Upper lobe of left lung (tissue), 6 donors: ENCODE results near the gene TRIM47. TPM values are rescaled to one million over a fixed set of nuclear protein-coding genes. Genes with fewer than 3 reads are reported as not detected.

Experiments
- ATAC-seq, 2 donors: fragments of 200-7000 bp; cut with Tn5 transposase; one replicate each; pipeline ENCODE4 v1.9.1; 2022; ENCODE audit warnings: mild to moderate bottlenecking in 2 of 2, moderate library complexity in 2 of 2; ENCODE audit not compliant: low FRiP score in 2 of 2
- DNase-seq, 2 donors: peaks; one replicate each; pipeline ENCODE4 v3.0.0-alpha.2; 2019 to 2020
- H3K27ac ChIP-seq, 4 donors: fragments of 200-600 bp; sonication (generic); one replicate each; pipeline ENCODE4 v1.5.1; 2016 to 2019
- H3K27me3 ChIP-seq, 4 donors: fragments of 200-600 bp; sonication (generic); one replicate each; pipeline ENCODE4 v1.5.1; 2017 to 2019
- H3K36me3 ChIP-seq, 4 donors: fragments of 200-600 bp; sonication (generic); one replicate each; pipeline ENCODE4 v1.5.1; 2016 to 2019
- H3K4me1 ChIP-seq, 4 donors: fragments of 200-600 bp; sonication (generic); one replicate each; pipeline ENCODE4 v1.5.1; 2018 to 2019
- H3K4me3 ChIP-seq, 4 donors: fragments of 200-600 bp; sonication (generic); one replicate each; pipeline ENCODE4 v1.5.1; 2017 to 2019; ENCODE audit warnings: mild to moderate bottlenecking in 2 of 4, moderate library complexity in 1 of 4
- H3K9me3 ChIP-seq, 4 donors: fragments of 200-600 bp; sonication (generic); one replicate each; pipeline ENCODE4 v1.5.1; 2018 to 2019
- EP300 ChIP-seq, 4 donors: sonication (generic); formaldehyde crosslinking; IDR thresholded peaks; one replicate each; pipeline ENCODE4 v1.5.1; 2017; ENCODE audit warnings: antibody characterized with exemption in 4 of 4, control low read depth in 2 of 4
- POLR2A ChIP-seq, 4 donors: fragments of 450-650 bp; IDR thresholded peaks; one replicate each; pipeline ENCODE4 v1.5.1; 2016 to 2017; ENCODE audit warnings: antibody characterized with exemption in 4 of 4, mild to moderate bottlenecking in 2 of 4
- POLR2AphosphoS5 ChIP-seq, 2 donors: sonication (generic); formaldehyde crosslinking; IDR thresholded peaks; one replicate each; pipeline ENCODE4 v1.5.1; 2017; ENCODE audit warnings: antibody characterized with exemption in 2 of 2
- WGBS, 2 donors: methylation state at CpG; one replicate each; pipeline ENCODE4 v1.1.5; 2017 to 2018; 5-methylcytosine and 5-hydroxymethylcytosine counted together
- total RNA-seq, 6 donors: library from RNA; depleted of rRNA in 4 of 6; stranded (reverse); fragments of >200 nt in 4 of 6; gene quantifications; one replicate each; pipeline versions ENCODE4 v1.1.0 to v1.2.1, GENCODE V29; 2016 to 2021
- TF ChIP-seq, protein P1 (sequence below), 6 experiments: fragments of 450-650 bp in 4 of 6; fragments of 200-600 bp in 2 of 6; sonication (generic) in 2 of 6; IDR thresholded peaks; one replicate each; pipeline ENCODE4 v1.5.1; 2016 to 2019; ENCODE audit warnings: antibody characterized with exemption in 6 of 6
- donor health status: DM: no; HTN: no; CAD: no; lungs with moderate emphysema.
- donor health status: DM: no; HTN: yes; CAD: no; lungs with severe emphysema.

TRIM47 gene
- total RNA-seq, 6 donors from 2014 or later: 20.1 to 55.6 (median 33.3) TPM

DNA sequence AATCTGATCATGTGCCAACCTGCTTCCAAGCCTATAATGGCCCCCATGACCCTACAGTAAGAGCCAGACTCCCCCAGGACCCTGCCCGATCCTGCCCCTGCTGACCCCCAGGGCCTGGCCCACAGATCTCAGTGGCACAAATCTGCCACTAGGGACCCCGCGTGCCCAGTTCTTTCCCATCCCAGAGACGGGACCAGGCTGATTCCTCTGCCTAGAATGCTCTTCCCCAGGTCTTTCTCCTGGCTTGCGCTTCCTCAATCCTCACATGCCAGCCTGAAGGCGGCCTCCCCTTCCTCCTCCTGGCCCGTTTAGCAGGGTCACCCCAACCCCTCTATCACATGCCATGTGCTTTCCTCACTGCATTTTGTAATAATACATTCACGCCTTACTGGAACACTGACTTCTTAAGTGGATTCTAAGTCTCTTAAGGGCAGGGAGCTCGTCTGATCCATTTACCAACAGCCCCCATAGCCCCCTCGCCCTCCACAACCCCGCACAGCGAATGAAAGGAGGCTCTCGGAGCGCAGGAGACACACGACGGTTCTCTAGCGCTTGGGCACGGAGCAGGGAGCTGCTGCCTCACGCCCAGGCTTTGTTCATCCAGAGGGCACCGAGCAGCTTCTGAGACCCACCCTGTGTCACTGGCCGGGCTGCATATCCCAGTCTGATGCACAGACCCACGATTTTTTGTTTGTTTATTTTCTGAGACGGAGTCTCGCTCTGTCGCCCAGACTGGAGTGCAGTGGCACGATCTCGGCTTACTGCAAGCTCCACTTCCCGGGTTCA, 17.2 kb upstream of the TRIM47 start:
- TF ChIP-seq POLR2A (IDR thresholded peaks at IDR 0.05) (no peak), EP300 (IDR thresholded peaks at IDR 0.05) (no peak), POLR2AphosphoS5 (IDR thresholded peaks at IDR 0.05) (peak in 1 of 2 donors; percentile 26)
- TF ChIP-seq, protein P1, sequence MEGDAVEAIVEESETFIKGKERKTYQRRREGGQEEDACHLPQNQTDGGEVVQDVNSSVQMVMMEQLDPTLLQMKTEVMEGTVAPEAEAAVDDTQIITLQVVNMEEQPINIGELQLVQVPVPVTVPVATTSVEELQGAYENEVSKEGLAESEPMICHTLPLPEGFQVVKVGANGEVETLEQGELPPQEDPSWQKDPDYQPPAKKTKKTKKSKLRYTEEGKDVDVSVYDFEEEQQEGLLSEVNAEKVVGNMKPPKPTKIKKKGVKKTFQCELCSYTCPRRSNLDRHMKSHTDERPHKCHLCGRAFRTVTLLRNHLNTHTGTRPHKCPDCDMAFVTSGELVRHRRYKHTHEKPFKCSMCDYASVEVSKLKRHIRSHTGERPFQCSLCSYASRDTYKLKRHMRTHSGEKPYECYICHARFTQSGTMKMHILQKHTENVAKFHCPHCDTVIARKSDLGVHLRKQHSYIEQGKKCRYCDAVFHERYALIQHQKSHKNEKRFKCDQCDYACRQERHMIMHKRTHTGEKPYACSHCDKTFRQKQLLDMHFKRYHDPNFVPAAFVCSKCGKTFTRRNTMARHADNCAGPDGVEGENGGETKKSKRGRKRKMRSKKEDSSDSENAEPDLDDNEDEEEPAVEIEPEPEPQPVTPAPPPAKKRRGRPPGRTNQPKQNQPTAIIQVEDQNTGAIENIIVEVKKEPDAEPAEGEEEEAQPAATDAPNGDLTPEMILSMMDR (IDR thresholded peaks at IDR 0.05): peak in 2 of 6 experiments; percentile 41 to 57
- Histone ChIP-seq H3K27ac (peak overlapping the region; percentile 90 to 94 (median 94)), H3K4me1 (peaks cover 21 to 34% (median 24%) of the 10 kb centered on the region in 4 donors), H3K9me3 (no peaks in the 10 kb centered on the region), H3K27me3 (no peaks in the 10 kb centered on the region), H3K36me3 (peaks cover 20 to 52% (median 44%) of the 10 kb centered on the region in 4 donors), H3K4me3 (peak overlapping the region; percentile 26 to 97 (median 76))
- 22 to 44% methylated on average over 17 to 27 of the region's 28 CpGs for WGBS, 2 donors
- ATAC-seq (peak in 1 of 2 donors; percentile 0), DNase-seq (peak in 1 of 2 donors; percentile 20)

DNA sequence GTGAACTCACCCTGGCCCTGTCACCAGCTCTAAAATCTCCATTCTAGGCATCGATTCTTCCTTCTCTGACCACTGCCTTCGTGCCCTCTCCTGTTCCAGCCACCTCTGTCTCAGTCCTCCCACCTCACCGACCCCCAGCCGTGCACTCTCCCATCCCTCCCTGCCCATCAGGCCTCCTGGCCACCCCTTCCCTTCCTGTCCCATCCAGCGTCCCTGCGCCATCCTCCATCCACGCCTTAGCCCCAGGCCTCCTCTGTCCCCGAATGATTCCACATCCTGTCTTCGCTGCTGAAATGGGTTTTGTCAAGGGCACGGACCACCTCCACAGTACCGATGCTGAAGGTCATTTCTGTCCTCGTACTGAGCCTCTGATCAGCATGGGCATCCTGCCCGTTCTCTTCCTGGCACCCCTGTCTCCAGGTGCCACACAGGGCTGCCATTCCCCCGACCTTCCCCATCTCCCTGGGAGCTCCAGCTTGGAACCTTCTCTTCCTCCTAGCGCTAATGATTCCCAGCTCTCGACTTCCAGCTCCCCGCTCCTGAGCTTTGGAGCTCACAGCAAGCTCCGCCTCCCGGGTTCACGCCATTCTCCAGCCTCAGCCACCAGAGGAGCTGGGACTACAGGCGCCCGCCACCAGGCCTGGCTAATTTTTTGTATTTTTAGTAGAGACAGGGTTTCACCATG, 15.8 kb upstream of the TRIM47 start:
- peaks cover 11 to 51% (median 39%) of the 10 kb centered on the region in 4 donors for H3K36me3 ChIP-seq
- H3K9me3 ChIP-seq: no peaks in the 10 kb centered on the region
- WGBS, 2 donors: 88 to 93% methylated on average over 22 of the region's 22 CpGs
- H3K27me3 ChIP-seq: no peaks in the 10 kb centered on the region
- peaks cover 21 to 34% (median 24%) of the 10 kb centered on the region in 4 donors for H3K4me1 ChIP-seq
- ATAC-seq (no peak), DNase-seq (no peak)
- H3K4me3 ChIP-seq: no peak overlapping the region
- TF ChIP-seq EP300 (IDR thresholded peaks at IDR 0.05) (no peak), POLR2A (IDR thresholded peaks at IDR 0.05) (no peak), POLR2AphosphoS5 (IDR thresholded peaks at IDR 0.05) (no peak)
- TF ChIP-seq, protein P1 (IDR thresholded peaks at IDR 0.05): no peak
- H3K27ac ChIP-seq: no peak overlapping the region

GRCh38 chr17:75893305-75894048, 15.1 kb upstream of the TRIM47 start:
- WGBS, 2 donors: 91 to 96% methylated on average over 12 to 18 of the region's 18 CpGs
- ATAC-seq (no peak), DNase-seq (no peak)
- no peak overlapping the region for H3K4me3 ChIP-seq
- H3K4me1 ChIP-seq: peaks cover 21 to 34% (median 24%) of the 10 kb centered on the region in 4 donors
- TF ChIP-seq, protein P1 (IDR thresholded peaks at IDR 0.05): no peak
- TF ChIP-seq POLR2A (IDR thresholded peaks at IDR 0.05): no peak
- TF ChIP-seq EP300 (IDR thresholded peaks at IDR 0.05): no peak
- no peak for TF ChIP-seq POLR2AphosphoS5 (IDR thresholded peaks at IDR 0.05)
- H3K27me3 ChIP-seq: no peaks in the 10 kb centered on the region
- H3K36me3 ChIP-seq: peaks cover 5 to 45% (median 33%) of the 10 kb centered on the region in 4 donors
- no peak overlapping the region for H3K27ac ChIP-seq
- no peaks in the 10 kb centered on the region for H3K9me3 ChIP-seq

DNA sequence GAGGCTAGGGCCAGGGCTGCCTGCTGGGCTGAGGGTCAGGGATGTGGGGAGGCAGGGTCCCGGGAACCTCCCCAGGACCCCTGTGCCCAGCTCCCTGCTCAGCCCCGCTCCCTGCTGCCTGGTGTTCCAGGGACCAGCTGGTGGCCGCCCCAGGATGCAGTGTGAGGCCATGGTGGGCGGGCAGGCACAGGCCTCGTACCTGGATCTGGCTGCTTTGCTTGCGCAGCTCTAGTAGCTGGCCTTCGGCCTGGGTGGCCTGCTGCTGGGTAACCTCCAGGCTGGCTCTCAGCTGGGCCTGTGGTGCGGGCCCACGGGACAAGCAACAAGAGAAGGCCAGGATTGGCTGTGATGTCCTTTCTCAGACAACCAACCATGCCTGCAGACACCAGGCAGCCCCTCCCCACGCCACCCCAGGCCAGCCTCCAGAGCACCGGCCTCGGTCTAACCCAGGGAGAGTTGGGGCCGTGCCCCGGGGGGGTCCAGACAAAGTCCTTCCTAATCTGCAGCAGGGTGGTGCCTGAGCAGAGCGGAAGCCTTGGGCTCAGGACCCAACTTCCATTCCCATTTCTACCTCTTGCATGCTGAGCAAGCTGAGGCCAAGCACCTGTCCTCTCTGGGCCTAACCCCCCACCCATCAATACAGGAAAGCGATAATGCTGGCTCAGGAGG, 14.3 kb upstream of the TRIM47 start:
- ATAC-seq (no peak), DNase-seq (peak in 1 of 2 donors; percentile 75)
- Histone ChIP-seq H3K9me3 (no peaks in the 10 kb centered on the region), H3K27me3 (no peaks in the 10 kb centered on the region), H3K36me3 (peaks cover 5 to 40% (median 26%) of the 10 kb centered on the region in 4 donors), H3K27ac (no peak overlapping the region), H3K4me1 (peaks cover 21 to 34% (median 24%) of the 10 kb centered on the region in 4 donors), H3K4me3 (no peak overlapping the region)
- TF ChIP-seq POLR2A (IDR thresholded peaks at IDR 0.05) (no peak), POLR2AphosphoS5 (IDR thresholded peaks at IDR 0.05) (no peak), EP300 (IDR thresholded peaks at IDR 0.05) (no peak)
- TF ChIP-seq, protein P1 (IDR thresholded peaks at IDR 0.05): no peak
- 98 to 100% methylated on average over 3 to 12 of the region's 16 CpGs for WGBS, 2 donors
